GM23248 (cell line): ENCODE measurements around the gene PRIMPOL.

Source experiments
- EZH2 ChIP-seq: fragments of 200-600 bp; sonication (generic); IDR thresholded peaks from 2 replicates; pipeline ENCODE4 v1.6.1; 2018; ENCODE audit warnings: antibody characterized with exemption, mild to moderate bottlenecking; ENCODE audit not compliant: insufficient read depth, poor library complexity, severe bottlenecking
- EZH2phosphoT487 ChIP-seq: fragments of 200-600 bp; sonication (generic); IDR thresholded peaks from 2 replicates; pipeline ENCODE4 v1.6.1; 2018; ENCODE audit warnings: antibody characterized with exemption, moderate library complexity, mild to moderate bottlenecking, low read depth; ENCODE audit not compliant: insufficient read depth

DNA sequence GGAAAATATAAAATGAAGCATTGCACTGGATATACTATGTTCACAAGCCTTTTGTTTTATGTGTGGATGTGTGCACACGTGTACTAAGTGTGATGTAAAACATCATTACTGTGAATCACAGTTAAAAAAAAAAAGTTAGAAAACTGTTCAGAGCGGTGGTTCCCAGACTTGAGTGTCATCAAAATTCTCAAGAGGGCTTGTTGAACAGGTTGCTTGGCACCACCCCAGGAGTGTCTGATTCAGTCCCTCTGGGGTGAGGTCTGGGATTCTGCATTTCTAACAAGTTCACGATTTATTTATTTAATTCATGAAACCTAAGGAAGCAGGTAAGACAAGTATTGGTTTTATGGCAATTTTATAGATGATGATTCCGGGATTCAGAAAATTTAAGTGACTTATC is 82.6 kb downstream of the PRIMPOL start:
- TF ChIP-seq EZH2 (no peak), EZH2phosphoT487 (no peak)
